NCI-H510A treated with DMSO at 0.1 percent for 48 hours (cell line): Measurements from ENCODE around the gene KLHL17.
A peak's percentile ranks its signal among the peaks of the same experiment; 100 is the strongest.

ENCODE experiments used
- DNase-seq: peaks from one replicate; lab custom pipeline; 2025; lab: John Stamatoyannopoulos, UW

KLHL17 gene

DNA sequence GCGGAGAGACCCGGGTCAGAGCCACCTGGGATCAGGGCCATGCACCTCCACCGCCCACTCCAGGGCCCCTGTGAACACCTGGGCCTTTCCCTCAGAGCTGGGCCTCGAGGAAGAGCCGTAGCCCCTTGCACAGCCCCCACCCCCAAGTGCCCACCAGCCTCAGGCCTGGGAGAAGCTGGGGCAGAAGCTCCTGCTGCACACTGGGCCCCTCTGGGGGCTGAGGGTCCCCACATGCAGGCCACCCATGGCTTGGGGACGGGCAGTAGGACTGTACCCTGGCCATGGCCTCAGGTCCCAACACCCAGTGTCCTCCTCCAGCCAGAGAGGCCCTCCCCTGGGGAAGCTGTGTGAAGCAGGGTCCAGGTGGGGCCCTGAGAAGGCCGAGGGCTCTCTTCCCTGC is 7.8 kb upstream of the KLHL17 start:
- DNase-seq, result no peak

DNA sequence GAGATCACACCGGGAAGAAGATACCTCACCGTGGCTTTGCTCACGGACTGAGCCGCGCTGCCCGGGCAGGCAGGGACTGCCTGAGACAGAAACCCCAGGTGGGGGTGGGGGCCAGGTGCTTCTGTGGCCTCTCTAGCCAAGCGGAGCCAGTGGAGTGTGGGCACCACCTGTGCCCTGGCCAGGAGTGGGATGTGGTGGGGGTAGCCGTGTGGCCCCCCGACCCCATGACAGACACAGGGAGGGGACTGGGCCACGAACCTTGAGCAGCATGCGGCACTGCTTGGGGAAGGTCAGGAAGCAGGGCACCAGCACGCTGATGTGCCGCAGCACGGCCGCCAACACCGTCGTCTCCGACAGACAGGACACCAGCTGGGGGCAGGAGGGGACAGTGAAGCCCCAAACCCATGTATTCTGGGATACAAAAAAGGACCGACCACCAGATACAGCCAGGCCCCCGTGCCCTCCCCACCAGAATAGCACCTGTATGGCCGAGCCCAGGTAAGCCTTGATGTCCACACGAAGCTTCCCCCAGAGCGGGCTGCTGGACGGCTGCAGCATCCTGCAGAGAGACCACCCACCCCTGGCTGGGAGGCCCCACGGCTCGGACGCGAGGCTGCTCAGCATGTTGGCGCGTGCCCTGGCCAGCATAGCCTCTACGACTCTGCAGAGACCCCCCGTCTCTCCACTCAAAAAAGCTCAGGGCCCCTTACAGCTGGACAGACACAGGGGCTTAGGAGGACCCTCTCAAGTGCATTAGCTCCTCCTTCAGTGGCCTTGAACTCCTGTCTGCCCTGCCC is 6.7 kb upstream of the KLHL17 start:
- DNase-seq, result no peak

GRCh38 chr1:954927-955326 is 5.5 kb upstream of the KLHL17 start:
- DNase-seq, result no peak

DNA sequence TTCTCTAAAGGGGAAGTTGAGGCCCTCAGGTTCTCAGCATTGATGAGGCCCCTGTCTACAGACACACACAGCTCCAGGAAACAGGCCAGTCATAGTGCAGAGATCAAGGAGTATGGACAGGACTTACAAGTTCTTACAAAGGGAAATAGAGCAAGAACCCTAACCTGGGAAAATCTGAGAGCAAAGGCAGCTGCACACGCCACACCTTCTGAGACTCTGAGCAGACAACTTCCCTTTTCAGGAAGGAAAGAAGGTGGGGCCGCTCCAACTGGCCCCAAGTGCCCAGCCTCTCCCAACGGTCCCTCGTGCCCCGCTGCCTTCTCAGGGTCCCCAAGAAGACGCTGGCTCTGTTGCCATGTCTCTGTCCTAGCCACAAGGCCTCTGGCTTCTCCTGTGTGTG is 4.9 kb upstream of the KLHL17 start:
- no peak for DNase-seq

- no peak for DNase-seq
Measured at GRCh38 chr1:956636-957035, 3.7 kb upstream of the KLHL17 start.

DNA sequence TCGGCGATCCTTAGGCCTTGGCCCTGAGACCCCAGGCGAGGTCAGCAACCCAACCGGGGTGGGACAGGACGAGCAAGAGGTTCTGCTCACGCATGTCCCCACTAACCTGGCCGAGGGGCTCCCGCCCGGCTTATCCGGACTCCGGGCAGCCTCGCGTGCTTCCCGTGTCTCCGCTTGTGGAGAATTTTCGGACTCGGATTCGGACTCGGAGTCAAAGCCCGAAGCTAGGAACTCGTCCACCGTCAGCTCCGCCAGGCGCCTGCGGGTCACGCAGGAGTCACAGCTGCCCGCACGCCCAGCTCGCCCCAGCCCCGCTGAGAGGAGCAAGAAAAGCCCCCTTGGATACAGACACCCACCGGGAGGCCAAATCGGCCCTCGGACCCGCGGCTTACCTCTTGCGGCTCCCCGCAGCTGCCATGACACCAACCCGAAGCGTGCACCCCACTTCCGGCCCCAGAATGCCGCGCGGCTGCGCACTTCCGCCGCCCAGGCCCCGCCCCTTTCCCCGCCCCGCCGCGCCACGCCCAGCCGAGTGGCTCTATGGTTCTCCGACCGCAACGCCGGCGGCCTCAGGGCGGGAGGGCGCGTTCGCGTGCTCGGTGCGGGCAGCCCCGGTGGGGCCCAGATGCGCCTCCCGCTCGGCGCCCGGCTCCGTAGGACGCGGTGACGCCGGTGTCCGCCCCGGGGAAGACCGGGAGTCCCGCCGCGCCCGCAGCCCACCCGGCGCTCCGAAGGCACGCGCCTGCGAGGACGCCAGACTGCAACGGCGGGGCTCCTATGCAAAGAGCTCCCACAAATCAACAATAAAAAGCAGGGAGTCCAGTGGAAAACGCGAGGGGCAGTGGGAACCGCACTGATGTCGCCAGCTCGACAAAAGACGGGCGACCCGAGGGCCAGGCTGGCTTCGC is 1.3 kb upstream of the KLHL17 start, which contains the start of gene NOC2L:
Gene NOC2L, minus strand, starts transcription at position 434 of the 908 bp plus-strand sequence. Its CDS starts 16 bp downstream, at position 418.
- DNase-seq, result peak; percentile 70

- DNase-seq, result no peak
Measured at GRCh38 chr1:959731-960362, 537 bp upstream of the KLHL17 start.

DNA sequence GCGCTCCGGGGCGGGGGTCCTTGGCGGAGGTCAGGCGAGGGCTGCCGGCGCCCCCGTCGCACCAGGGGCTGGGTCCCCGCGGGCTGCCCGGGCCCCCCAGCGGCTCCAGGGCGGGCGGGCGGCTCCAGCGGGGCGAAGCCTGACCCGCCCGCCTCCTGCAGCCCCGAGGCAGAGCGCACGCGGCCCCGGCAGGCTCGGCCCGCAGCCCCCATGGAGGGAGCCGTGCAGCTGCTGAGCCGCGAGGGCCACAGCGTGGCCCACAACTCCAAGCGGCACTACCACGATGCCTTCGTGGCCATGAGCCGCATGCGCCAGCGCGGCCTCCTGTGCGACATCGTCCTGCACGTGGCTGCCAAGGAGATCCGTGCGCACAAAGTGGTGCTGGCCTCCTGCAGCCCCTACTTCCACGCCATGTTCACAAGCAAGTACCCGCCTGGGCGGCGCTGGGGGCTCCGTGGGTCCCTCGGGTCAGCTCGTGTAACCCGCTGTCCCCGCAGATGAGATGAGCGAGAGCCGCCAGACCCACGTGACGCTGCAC is 817 bp downstream of the KLHL17 start:
- no peak for DNase-seq

DNA sequence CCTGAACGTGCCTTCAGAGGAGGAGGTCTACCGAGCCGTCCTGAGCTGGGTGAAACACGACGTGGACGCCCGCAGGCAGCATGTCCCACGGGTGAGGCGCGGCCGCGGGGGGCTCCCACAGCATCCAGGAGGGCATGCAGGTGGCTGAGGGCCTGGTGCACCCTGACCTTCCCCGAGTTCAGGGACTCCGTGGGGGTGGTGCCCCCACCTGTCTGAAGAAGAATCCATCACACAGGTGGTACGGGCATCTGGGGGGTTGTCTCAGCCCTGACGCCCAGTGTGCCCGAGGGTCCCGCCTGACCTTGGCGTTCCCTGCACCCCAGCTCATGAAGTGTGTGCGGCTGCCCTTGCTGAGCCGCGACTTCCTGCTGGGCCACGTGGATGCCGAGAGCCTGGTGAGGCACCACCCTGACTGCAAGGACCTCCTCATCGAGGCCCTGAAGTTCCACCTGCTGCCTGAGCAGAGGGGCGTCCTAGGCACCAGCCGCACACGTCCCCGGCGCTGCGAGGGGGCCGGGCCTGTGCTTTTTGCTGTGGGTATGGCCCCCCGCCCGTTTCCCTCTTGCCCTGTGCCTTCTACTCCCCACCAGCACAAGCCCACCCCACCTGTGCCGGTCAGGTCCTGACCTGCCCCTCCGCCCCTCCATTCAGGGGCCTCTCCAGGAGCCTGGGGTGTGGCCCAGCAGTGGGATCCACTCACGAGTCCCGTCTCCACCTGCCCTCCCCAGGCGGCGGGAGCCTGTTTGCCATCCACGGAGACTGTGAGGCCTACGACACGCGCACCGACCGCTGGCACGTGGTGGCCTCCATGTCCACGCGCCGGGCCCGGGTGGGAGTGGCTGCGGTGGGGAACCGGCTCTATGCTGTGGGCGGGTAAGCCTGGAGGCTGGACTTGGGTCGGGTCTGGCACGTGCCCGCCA is 2.3 kb downstream of the KLHL17 start:
- no peak for DNase-seq

GRCh38 chr1:963301-963651 is 2.9 kb downstream of the KLHL17 start:
- no peak for DNase-seq

GRCh38 chr1:963746-964525 is 3.6 kb downstream of the KLHL17 start:
- no peak for DNase-seq

- DNase-seq, result no peak
Measured at GRCh38 chr1:964691-965525, 4.5 kb downstream of the KLHL17 start.

GRCh38 chr1:965526-966134 is 5.2 kb downstream of the KLHL17 start:
- no peak for DNase-seq

- no peak for DNase-seq
Measured at GRCh38 chr1:966135-966703, 5.8 kb downstream of the KLHL17 start, which contains the start of gene PLEKHN1. Gene PLEKHN1, plus strand, starts transcription at chr1:966482. Its CDS starts 50 bp downstream, at chr1:966532.

DNA sequence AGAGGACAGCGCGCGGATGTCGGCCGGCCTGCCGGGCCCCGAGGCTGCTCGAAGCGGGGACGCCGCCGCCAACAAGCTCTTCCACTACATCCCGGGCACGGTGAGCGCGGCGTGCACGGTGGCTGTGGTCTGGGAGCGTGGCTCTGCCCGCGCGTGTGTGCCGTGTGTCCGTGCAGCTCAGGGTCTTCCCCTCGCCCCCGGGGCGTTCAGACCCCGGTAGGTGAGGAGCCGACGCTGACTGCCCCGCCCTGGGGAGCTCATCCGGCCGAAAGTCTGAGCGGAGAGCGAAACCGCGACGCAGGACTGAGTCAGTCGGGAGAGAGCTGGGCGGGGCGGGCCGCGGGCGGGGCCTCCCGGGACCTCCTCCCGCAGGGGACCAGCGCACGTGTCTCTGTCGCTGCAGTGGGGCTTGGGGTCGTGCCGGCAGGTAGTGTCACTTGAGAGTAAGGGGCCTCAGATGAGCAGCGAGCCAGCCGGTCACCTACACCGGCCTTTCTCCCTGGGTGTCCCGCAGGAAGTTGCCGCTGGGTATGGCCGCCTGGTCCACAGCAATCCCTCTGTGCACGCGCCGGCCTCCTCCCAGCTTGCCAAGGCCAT is 6.4 kb downstream of the KLHL17 start:
- no peak for DNase-seq

DNA sequence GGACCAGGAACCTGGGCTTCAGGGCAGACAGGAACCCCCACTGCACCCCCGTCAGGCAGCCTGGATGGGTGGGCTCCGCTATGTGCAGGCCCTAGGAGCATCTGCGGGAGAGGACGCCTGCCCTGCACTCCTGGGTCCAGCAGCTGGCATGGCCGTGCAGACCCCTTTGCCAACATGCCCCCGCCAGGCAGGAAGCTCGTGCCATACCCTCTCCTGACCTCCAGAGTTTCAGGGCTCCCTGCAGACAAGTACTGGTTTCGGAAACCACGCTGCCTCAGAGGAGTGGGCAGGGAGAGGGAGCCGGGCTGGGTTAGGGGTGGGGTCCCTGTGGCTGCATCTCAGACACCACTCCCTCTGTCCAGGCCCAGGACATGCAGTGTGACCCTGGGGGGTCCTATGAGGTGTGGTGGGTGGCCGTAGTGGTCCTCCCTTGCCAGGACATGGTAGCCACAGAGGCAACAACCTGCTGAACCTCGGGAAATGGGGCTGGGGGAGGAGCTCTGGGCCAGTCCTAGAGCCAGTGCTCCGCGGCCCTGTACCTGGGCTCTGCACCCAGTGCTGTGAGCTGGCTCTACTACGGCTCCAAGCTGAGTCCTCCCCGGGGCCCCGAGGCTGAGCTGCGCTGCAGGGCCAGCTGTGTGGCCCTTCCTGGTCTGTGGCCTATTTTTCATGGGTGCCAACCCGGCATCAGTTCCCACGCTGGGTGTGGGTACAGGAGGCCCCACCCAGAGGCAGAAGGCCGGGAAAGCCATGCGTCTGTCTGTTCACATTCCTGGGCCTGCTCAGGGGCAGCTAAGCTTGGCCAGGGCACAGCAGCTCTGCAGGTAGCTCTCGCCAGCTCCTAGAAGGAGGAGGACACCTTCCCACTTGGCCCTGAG is 7.3 kb downstream of the KLHL17 start:
- no peak for DNase-seq

- no peak for DNase-seq
Measured at GRCh38 chr1:969260-969855, 9.0 kb downstream of the KLHL17 start.
